DMS 273 treated with DMSO at 0.1 percent for 48 hours (cell line): ENCODE measurements around the gene ATP12A.

Experiments used
- DNase-seq: peaks from one replicate; lab custom pipeline; 2025; lab: John Stamatoyannopoulos, UW

The ATP12A gene

GRCh38 chr13:24734950-24735349 lies 54.7 kb downstream of the ATP12A start:
- DNase-seq = no peak

GRCh38 chr13:24737042-24737441 lies 56.8 kb downstream of the ATP12A start:
- no peak for DNase-seq

GRCh38 chr13:24738366-24738847 lies 58.2 kb downstream of the ATP12A start:
- no peak for DNase-seq

- no peak for DNase-seq
Measured at GRCh38 chr13:24740014-24740890, 60.0 kb downstream of the ATP12A start.

GRCh38 chr13:24741016-24741662 lies 60.9 kb downstream of the ATP12A start:
- peak; percentile 1 for DNase-seq

GRCh38 chr13:24741791-24742190 lies 61.6 kb downstream of the ATP12A start:
- DNase-seq = no peak

GRCh38 chr13:24742294-24742693 lies 62.1 kb downstream of the ATP12A start:
- DNase-seq = peak; percentile 34

- DNase-seq = no peak
Measured at GRCh38 chr13:24742977-24743376, 62.8 kb downstream of the ATP12A start.

GRCh38 chr13:24744247-24744646 lies 64.0 kb downstream of the ATP12A start:
- no peak for DNase-seq

- DNase-seq = no peak
Measured at GRCh38 chr13:24745516-24745860, 65.3 kb downstream of the ATP12A start.

GRCh38 chr13:24745861-24746617 lies 65.8 kb downstream of the ATP12A start:
- no peak for DNase-seq

GRCh38 chr13:24746618-24747247 lies 66.5 kb downstream of the ATP12A start:
- DNase-seq = no peak

GRCh38 chr13:24747248-24748060 lies 67.2 kb downstream of the ATP12A start:
- no peak for DNase-seq

- DNase-seq = no peak
Measured at GRCh38 chr13:24748061-24748400, 67.8 kb downstream of the ATP12A start.

- DNase-seq = no peak
Measured at GRCh38 chr13:24759197-24759596, 79.0 kb downstream of the ATP12A start.
